SIG-M5 (cell line): ENCODE data around the gene FAM72B.
"Not testable (repeated sequence)": the region's sequence is repeated elsewhere in the genome, so short reads cannot be mapped to it uniquely, and the experiment has no call there.

Experiments
- DNase-seq: peaks from one replicate; lab custom pipeline; 2025; lab: John Stamatoyannopoulos, UW

The FAM72B gene

DNA sequence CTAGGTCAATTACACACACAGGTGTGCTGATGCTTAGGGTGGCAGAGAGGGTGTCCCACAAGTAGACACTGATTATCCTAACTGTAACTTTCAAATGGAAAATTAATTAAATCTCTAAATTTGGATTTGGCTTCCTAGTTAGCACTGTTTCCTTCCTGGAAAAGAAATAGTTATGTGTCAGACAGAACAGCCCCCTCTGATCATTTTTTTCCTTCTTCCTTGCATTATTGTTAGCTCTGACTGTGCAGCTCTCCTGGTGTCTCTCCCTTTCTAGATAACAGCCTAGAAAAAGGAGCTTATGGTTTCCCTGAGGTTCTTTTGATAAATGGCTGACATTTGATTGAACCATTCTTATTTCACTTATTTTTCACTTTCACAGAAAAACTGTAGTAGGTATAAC is 31.4 kb downstream of the FAM72B start:
- not testable (repeated sequence) for DNase-seq

DNA sequence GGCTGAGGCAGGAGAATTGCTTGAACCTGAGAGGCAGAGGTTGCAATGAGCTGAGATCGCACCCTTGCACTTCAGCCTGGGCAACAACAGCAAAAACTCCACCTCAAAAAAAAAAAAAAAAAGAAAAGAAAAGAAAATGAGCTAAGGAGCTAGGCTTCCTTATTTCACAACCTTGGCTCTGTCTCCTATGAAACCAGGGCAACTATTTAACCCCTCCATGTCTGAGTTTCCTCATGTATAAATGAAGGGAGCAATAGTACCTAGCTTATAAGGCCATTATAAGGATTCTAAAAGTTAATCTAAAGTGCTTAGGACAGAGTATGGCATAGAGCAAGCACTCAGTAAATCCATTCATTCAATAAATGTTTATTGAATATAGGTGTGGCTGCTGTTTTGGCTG is 32.8 kb downstream of the FAM72B start:
- DNase-seq: not testable (repeated sequence)

DNA sequence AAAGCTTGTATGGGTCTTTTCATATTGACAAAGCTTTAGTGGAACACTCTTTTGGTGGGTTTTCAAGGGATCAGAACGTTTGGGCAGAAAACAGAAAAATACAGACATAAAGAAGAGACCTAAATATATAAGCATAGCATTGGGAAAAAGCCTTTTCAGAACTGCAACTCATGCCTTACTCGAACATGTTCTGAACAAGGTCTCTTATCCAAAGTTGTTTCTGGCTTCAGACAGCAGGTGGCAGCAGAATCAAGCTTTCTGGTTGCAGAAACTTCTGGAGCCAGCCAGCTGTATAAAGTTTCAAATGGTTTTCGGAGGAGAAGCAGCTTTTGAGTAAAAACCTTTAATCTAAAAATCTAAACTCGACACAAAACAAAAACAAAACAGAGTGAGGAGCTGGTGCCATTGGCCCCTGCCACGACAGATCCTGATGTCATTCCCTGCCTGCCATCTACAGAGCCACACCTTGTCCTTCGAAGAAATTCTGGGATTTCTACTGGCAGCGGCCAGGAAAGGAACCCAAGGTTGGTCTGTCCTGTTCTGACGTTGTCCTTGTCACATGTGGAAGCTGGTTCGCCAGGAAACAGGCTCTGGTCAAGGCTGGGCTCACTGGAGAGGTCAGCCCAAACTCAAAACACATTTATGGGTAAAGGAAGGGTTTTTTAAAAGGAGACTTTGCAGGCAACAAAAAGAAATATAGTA is 35.5 kb downstream of the FAM72B start:
- not testable (repeated sequence) for DNase-seq

GRCh38 chr1:121140393-121140792 is 43.7 kb downstream of the FAM72B start:
- DNase-seq: not testable (repeated sequence)

- not testable (repeated sequence) for DNase-seq
Measured at GRCh38 chr1:121131494-121131893, 52.6 kb downstream of the FAM72B start.

- not testable (repeated sequence) for DNase-seq
Measured at GRCh38 chr1:121118480-121118824, 65.7 kb downstream of the FAM72B start.
